Activated naive CD4-positive, alpha-beta T cell treated with anti-CD3 and anti-CD28 coated beads, Interleukin-2, amount 50 U/mL, for 24 hours (primary cell): Measurements from ENCODE around the gene TAF1C.
A peak's percentile ranks its signal among the peaks of the same experiment; 100 is the strongest.

Experiments
- H3K27ac Mint-ChIP-seq: one replicate; pipeline ENCODE4 v1.8.0; 2021; ENCODE audit warnings: mild to moderate bottlenecking, mixed read lengths
- H3K27me3 Mint-ChIP-seq: one replicate; pipeline ENCODE4 v1.8.0; 2021; ENCODE audit warnings: mixed read lengths
- H3K36me3 Mint-ChIP-seq: one replicate; pipeline ENCODE4 v1.8.0; 2021; ENCODE audit warnings: mixed read lengths
- H3K4me1 Mint-ChIP-seq: one replicate; pipeline ENCODE4 v1.8.0; 2021; ENCODE audit warnings: mixed read lengths
- H3K4me3 Mint-ChIP-seq: one replicate; pipeline ENCODE4 v1.8.0; 2021; ENCODE audit warnings: mild to moderate bottlenecking, mixed read lengths
- H3K9me3 Mint-ChIP-seq: one replicate; pipeline ENCODE4 v1.8.0; 2021; ENCODE audit warnings: mixed read lengths

The TAF1C gene

DNA sequence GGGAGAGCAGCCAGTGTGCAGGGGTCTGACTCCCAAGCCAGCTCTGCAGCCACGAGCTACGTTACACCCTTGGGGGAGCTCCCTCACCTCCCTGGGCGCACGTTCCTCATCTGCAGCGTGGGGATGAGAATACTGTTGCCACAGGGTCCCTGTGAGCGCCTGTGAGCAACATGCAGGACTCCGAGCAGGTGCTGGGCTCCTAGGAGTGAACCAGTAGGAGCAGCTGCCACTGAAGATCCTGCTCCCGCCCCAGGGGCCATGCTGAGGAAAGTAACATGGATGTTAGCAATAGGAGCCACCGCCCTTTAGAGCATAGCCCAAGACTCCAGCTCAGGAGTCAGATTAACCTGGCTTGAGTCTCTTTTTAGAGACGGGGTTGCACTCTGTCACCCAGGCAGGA, 25.8 kb downstream of the TAF1C start:
- no peak overlapping the region for H3K4me3 Mint-ChIP-seq
- H3K4me1 Mint-ChIP-seq, result no peaks in the 10 kb centered on the region
- no peaks in the 10 kb centered on the region for H3K36me3 Mint-ChIP-seq
- H3K27ac Mint-ChIP-seq, result no peak overlapping the region
- no peaks in the 10 kb centered on the region for H3K9me3 Mint-ChIP-seq
- peaks cover 8% of the 10 kb centered on the region for H3K27me3 Mint-ChIP-seq

DNA sequence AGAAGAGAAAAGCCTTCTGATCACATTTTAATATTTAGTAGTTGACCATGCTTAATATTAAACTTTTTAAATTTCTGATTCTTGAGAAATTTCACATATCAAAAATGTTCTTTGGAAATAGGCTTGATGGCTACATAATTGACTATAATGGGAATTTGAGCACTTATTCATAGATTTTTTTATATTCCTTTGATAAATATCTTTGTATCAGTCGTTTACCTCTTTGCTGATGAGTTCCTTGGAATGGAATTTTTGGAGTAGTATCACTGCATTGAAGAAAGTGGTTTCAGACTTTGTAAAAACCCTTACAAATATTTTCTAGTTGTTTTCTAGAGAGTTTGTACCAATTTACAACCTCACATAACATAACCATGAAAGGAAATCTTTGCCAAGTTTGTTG, 27.1 kb downstream of the TAF1C start:
- no peak overlapping the region for H3K4me3 Mint-ChIP-seq
- no peak overlapping the region for H3K27ac Mint-ChIP-seq
- H3K9me3 Mint-ChIP-seq, result no peaks in the 10 kb centered on the region
- H3K36me3 Mint-ChIP-seq, result no peaks in the 10 kb centered on the region
- no peaks in the 10 kb centered on the region for H3K4me1 Mint-ChIP-seq
- H3K27me3 Mint-ChIP-seq, result peaks cover 8% of the 10 kb centered on the region

- Mint-ChIP-seq H3K27me3 (peaks cover 8% of the 10 kb centered on the region), H3K36me3 (no peaks in the 10 kb centered on the region), H3K4me3 (no peak overlapping the region), H3K27ac (no peak overlapping the region), H3K4me1 (no peaks in the 10 kb centered on the region), H3K9me3 (no peaks in the 10 kb centered on the region)
Observed at GRCh38 chr16:84159007-84159406, 27.9 kb downstream of the TAF1C start.

DNA sequence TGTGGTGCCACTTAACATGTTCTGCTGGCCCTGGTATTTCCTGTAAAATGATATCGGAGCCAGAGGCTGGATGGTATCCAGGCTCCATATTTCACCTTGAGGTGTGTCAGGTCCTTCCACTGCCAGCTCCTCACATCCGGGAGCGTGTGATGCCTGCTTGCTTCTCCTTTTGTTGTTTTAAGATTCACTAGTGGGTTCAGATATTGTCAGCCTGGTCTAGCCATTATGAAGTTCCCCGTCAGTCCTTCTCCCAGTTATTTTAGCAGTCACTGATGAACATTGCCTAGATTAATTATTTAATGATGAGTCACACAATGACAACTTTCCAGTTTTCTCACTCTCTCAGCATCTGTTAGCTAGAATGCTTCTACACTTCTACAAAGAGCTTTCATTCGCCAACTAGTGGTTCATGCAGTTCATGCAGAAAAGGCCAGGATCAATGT, 30.5 kb downstream of the TAF1C start:
- Mint-ChIP-seq H3K4me1 (no peaks in the 10 kb centered on the region), H3K27me3 (peaks cover 6% of the 10 kb centered on the region), H3K4me3 (no peak overlapping the region), H3K9me3 (no peaks in the 10 kb centered on the region), H3K36me3 (no peaks in the 10 kb centered on the region), H3K27ac (no peak overlapping the region)

GRCh38 chr16:84155771-84156170, 31.1 kb downstream of the TAF1C start:
- Mint-ChIP-seq H3K4me3 (no peak overlapping the region), H3K27ac (no peak overlapping the region), H3K36me3 (no peaks in the 10 kb centered on the region), H3K4me1 (no peaks in the 10 kb centered on the region), H3K27me3 (peaks cover 6% of the 10 kb centered on the region), H3K9me3 (no peaks in the 10 kb centered on the region)

- Mint-ChIP-seq H3K9me3 (no peaks in the 10 kb centered on the region), H3K27ac (no peak overlapping the region), H3K4me1 (no peaks in the 10 kb centered on the region), H3K27me3 (peaks cover 6% of the 10 kb centered on the region), H3K36me3 (no peaks in the 10 kb centered on the region), H3K4me3 (no peak overlapping the region)
Observed at GRCh38 chr16:84155226-84155625, 31.6 kb downstream of the TAF1C start.

DNA sequence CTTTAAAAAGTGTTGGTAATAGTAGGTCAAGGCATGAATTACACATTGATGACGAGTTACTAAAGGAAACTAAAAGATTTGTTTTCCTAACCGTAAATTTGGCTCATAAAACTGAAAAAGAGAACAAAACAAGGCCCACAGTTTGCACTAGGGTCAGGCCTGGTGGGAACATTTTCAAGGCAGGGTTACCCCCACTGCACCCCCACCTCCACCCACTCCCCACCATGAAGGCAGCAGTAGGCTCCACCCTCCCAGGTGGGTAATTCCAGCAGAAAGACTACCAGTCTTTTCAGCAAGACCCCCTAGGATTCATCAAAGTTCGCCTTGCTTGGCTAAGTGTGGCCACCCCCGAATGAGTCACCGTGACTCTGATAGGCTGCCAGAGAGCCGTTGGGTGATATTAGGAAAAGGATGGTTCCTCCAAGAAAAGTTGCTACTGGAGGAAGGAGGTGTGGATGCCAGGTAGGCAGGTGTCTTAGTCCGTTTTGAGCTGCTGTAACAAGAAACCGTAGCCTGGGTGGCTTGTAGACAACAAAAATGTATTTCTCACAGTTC, 33.1 kb downstream of the TAF1C start:
- no peaks in the 10 kb centered on the region for H3K4me1 Mint-ChIP-seq
- no peaks in the 10 kb centered on the region for H3K36me3 Mint-ChIP-seq
- no peak overlapping the region for H3K4me3 Mint-ChIP-seq
- H3K9me3 Mint-ChIP-seq, result no peaks in the 10 kb centered on the region
- H3K27me3 Mint-ChIP-seq, result peaks cover 2% of the 10 kb centered on the region
- H3K27ac Mint-ChIP-seq, result no peak overlapping the region

DNA sequence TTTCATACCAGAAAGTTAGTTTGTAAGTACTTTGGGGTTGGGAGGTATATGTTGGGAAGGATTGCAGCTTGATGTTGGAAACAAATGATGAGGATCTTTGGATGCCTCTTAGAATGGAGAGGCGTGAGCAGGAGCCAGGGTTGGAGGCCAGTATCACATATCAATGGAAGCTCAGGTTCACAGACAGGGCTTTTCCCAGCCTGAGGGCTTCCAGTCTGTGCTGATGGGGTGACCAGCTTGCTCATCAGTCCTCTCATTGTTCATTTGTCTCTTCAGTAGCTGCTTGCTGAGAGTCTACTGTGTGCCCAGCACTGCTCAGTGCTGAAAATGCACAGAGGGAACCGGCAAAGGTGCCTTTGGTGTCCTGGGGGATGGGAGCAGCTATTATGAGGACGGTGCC, 35.9 kb downstream of the TAF1C start:
- Mint-ChIP-seq H3K4me1 (no peaks in the 10 kb centered on the region), H3K9me3 (no peaks in the 10 kb centered on the region), H3K4me3 (no peak overlapping the region), H3K36me3 (no peaks in the 10 kb centered on the region), H3K27me3 (peaks cover 2% of the 10 kb centered on the region), H3K27ac (peak overlapping the region; percentile 63)

- Mint-ChIP-seq H3K4me3 (peak within 1 kb of the TSS; percentile 96), H3K9me3 (no peaks in the 10 kb centered on the region), H3K27ac (peak within 1 kb of the TSS; percentile 84), H3K27me3 (no peaks in the 10 kb centered on the region), H3K4me1 (peaks cover 26% of the 10 kb centered on the region), H3K36me3 (no peaks in the 10 kb centered on the region)
Observed at GRCh38 chr16:84144859-84145639, 41.8 kb downstream of the TAF1C start, which contains the start of the genes DNAAF1 and HSDL1. Gene DNAAF1 (plus strand): TSS chr16:84145308. CDS start chr16:84145441, 133 bp downstream. Gene HSDL1 (minus strand): TSS chr16:84145177. CDS start chr16:84131321, 13,856 bp downstream.

DNA sequence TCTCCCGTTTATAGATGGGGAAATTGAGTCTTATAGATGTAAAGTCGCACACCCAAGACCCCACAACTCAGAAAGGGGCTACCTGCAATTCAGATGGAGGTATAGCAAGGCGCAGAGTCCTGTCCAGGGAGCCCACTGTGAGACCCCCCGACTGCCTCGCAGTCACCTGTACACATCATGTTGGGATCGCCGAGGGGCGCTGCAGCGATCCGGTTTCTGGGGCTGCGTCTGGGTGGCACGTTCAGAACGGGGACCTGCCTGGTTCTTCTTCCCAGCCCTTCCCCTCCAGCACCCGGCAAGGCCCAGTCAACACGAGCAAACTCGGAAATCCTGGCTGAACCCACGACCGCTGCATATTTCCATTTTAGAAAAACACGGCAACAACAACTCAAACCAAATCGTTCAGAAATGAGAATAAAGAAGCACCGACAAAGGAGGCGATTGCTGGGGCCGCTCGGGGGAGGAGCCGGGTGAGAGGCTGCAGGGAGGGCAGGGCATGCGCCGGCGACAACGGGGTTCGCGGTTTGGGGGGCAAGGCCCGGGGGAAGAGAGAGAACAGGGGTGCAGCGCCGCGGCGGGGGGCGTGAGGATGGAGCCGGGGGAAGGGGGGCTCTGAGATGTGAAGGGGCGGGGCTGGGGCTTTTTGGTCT, 42.5 kb downstream of the TAF1C start:
- peak overlapping the region; percentile 84 for H3K27ac Mint-ChIP-seq
- peaks cover 30% of the 10 kb centered on the region for H3K4me1 Mint-ChIP-seq
- H3K4me3 Mint-ChIP-seq, result peak overlapping the region; percentile 96
- H3K36me3 Mint-ChIP-seq, result no peaks in the 10 kb centered on the region
- H3K9me3 Mint-ChIP-seq, result no peaks in the 10 kb centered on the region
- H3K27me3 Mint-ChIP-seq, result no peaks in the 10 kb centered on the region

DNA sequence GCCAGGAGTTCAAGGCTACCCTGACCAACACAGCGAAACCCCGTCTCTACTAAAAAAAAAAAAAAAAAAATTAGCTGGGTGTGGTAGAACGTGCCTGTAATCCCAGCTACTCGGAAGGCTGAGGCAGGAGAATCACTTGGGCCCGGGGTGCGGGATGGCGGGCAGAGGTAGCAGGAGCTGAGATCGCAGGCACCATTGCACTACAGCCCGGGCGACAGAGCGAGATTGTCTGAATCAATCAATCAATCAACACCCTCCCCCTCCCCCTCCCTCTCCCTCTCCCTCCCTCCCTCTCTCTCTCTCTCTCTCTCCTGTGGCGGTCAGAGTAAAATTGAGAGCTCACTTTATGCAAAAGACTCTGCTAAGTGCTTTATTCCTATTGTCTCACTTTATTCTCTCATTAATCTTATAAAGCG, 43.1 kb downstream of the TAF1C start:
- Mint-ChIP-seq H3K4me3 (peak overlapping the region; percentile 96), H3K36me3 (no peaks in the 10 kb centered on the region), H3K4me1 (peaks cover 35% of the 10 kb centered on the region), H3K9me3 (no peaks in the 10 kb centered on the region), H3K27me3 (no peaks in the 10 kb centered on the region), H3K27ac (peak overlapping the region; percentile 17)

DNA sequence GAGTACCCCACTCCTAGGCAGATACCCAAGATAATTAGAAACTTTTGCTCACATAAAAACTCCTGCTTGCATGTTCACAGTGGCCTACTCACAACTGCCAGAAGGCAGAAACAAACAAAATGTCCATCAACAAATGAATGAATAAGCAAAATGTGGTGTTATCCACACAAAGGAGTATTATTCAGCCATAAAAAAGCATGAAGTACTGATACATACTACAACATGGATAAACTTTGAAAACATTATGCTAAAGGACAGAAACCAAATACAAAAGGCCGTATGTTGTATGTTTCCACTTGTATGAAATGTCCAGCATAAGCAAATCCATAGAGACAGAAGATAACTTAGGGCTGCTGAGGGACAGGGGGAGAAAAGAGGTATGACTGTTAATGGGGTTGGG, 43.8 kb downstream of the TAF1C start:
- Mint-ChIP-seq H3K36me3 (no peaks in the 10 kb centered on the region), H3K27ac (no peak overlapping the region), H3K4me1 (peaks cover 39% of the 10 kb centered on the region)

GRCh38 chr16:84141143-84141670, 45.6 kb downstream of the TAF1C start:
- Mint-ChIP-seq H3K9me3 (no peaks in the 10 kb centered on the region), H3K36me3 (no peaks in the 10 kb centered on the region), H3K27ac (no peak overlapping the region), H3K27me3 (no peaks in the 10 kb centered on the region), H3K4me3 (no peak overlapping the region), H3K4me1 (peaks cover 44% of the 10 kb centered on the region)

More for the DNA sequence above, 43.8 kb downstream of the TAF1C start:
- H3K9me3 Mint-ChIP-seq, result no peaks in the 10 kb centered on the region
- H3K4me3 Mint-ChIP-seq, result peak overlapping the region; percentile 64
- no peaks in the 10 kb centered on the region for H3K27me3 Mint-ChIP-seq

DNA sequence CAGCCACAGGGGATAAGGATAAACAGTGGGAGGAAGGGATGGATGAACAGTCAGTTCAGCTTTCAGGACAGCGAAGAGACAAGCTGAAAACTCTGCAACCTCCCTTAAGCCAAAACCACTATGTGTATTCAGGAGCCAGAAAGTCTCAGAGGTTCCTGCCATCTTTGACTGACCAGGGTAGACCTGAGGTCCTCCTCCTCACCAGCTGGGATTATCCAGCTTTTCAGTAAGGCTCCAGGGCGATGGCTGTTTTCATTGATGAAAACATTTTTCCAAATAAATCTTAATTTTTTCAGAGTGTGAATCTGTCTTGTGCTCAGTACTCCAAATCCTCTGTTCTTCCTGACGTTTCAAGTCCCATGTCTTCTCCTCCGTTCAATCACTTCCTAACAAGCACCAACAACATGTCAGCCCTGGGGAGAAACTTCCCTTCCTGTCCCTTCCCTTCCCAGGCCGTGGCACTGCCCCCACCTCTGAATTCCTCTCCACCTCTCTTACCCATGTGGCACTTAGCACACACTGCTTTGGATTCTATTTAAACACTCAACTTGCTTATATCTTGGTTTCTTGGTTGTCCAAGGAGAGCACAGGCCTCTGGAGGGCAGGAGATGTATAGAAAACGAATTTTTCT, 47.1 kb downstream of the TAF1C start:
- Mint-ChIP-seq H3K36me3 (no peaks in the 10 kb centered on the region), H3K27ac (no peak overlapping the region), H3K27me3 (no peaks in the 10 kb centered on the region), H3K9me3 (no peaks in the 10 kb centered on the region), H3K4me3 (no peak overlapping the region), H3K4me1 (peaks cover 44% of the 10 kb centered on the region)

- Mint-ChIP-seq H3K36me3 (no peaks in the 10 kb centered on the region), H3K4me3 (no peak overlapping the region), H3K27me3 (no peaks in the 10 kb centered on the region), H3K4me1 (peaks cover 39% of the 10 kb centered on the region), H3K27ac (no peak overlapping the region), H3K9me3 (no peaks in the 10 kb centered on the region)
Observed at GRCh38 chr16:84138824-84139627, 47.8 kb downstream of the TAF1C start.
